Stomach (tissue), 9 donors: Measurements from ENCODE around the gene TASL. TPM values are rescaled to one million over a fixed set of nuclear protein-coding genes. Genes with fewer than 3 reads are reported as not detected.
"Not testable (repeated sequence)": the region's sequence is repeated elsewhere in the genome, so short reads cannot be mapped to it uniquely, and the experiment has no call there.

ENCODE experiments used
- DNase-seq, 2 donors: peaks; one replicate each; pipeline versions ENCODE4 v3.0.0 to v3.0.0-alpha.2; 2013 to 2019
- H3K27ac ChIP-seq, 5 donors: fragments of 200-600 bp in 4 of 5; sonication (generic) in 4 of 5; one replicate each; pipeline ENCODE4 v1.5.1; 2013 to 2019; ENCODE audit warnings: mild to moderate bottlenecking in 1 of 5, moderate library complexity in 1 of 5
- H3K27me3 ChIP-seq, 3 donors: fragments of 200-600 bp; sonication (generic); one replicate each; pipeline ENCODE4 v1.5.1; 2017 to 2019; ENCODE audit warnings: mixed run types in 1 of 3
- H3K36me3 ChIP-seq, 4 donors: fragments of 200-600 bp; sonication (generic); 1 replicate in 3 of 4; 2 replicates in 1 of 4; pipeline ENCODE4 v1.5.1; 2016 to 2019
- H3K4me1 ChIP-seq, 4 donors: fragments of 200-600 bp; sonication (generic); one replicate each; pipeline ENCODE4 v1.5.1; 2016 to 2019
- H3K4me3 ChIP-seq, 4 donors: fragments of 200-600 bp; sonication (generic) in 3 of 4; one replicate each; pipeline ENCODE4 v1.5.1; 2016 to 2019; ENCODE audit warnings: mild to moderate bottlenecking in 1 of 4
- H3K9me3 ChIP-seq, 4 donors: fragments of 200-600 bp; sonication (generic); one replicate each; pipeline ENCODE4 v1.5.1; 2016 to 2019
- EP300 ChIP-seq: sonication (generic); formaldehyde crosslinking; IDR thresholded peaks from one replicate; pipeline ENCODE4 v1.6.1; 2017; ENCODE audit warnings: antibody characterized with exemption
- POLR2A ChIP-seq, 4 donors: fragments of 450-650 bp; IDR thresholded peaks; one replicate each; pipeline ENCODE4 v1.6.1; 2016; ENCODE audit warnings: antibody characterized with exemption in 4 of 4, control low read depth in 2 of 4, mild to moderate bottlenecking in 1 of 4, moderate library complexity in 1 of 4
- POLR2AphosphoS5 ChIP-seq, 3 donors: sonication (generic); formaldehyde crosslinking; IDR thresholded peaks; one replicate each; pipeline ENCODE4 v1.6.1; 2016; ENCODE audit warnings: antibody characterized with exemption in 3 of 3
- WGBS, 5 donors: extraction: QIAGEN DNeasy Blood & Tissue Kit in 3 of 5; methylation state at CpG; one replicate each; pipeline versions ENCODE4 v1.1.5 to v1.1.7; 2013 to 2018; 5-methylcytosine and 5-hydroxymethylcytosine counted together
- intact Hi-C: fragments of 100-400 bp; cut with DNase I; formaldehyde crosslinking; loops from one replicate; pipeline ENCODE4 v1.15.1; 2023; ENCODE audit warnings: low total_unique reads
- polyA plus RNA-seq, 3 donors: library from polyadenylated mRNA; stranded (reverse); fragments of 200-250 nt; gene quantifications; one replicate each; pipeline ENCODE4 v1.2.3, GENCODE V29; 2013
- total RNA-seq, 5 donors: library from RNA; depleted of rRNA; stranded (reverse); fragments of >200 nt; gene quantifications; one replicate each; pipeline versions ENCODE4 v1.1.0 to v1.2.3, GENCODE V29; 2014 to 2016
- TF ChIP-seq, protein P1 (sequence below), 7 experiments: fragments of 450-650 bp in 4 of 7; fragments of 200-600 bp in 3 of 7; sonication (generic) in 3 of 7; IDR thresholded peaks; one replicate each; pipeline ENCODE4 v1.5.1; 2016 to 2019; ENCODE audit warnings: antibody characterized with exemption in 7 of 7, control low read depth in 2 of 7, mild to moderate bottlenecking in 1 of 7
- donor health status: healthy with polysubstance abuse.
- donor health status: Bipolar disorder and iron deficiency.
- donor health status: healthy.

TASL gene
- total and polyA plus RNA-seq, 8 donors = 0.10 to 9.3 (median 0.99) TPM; not detected in 2

- 78 to 91% (median 82%) methylated on average over 4 of the region's 4 CpGs for WGBS, 5 donors
- H3K4me3 ChIP-seq = no peak overlapping the region
- intact Hi-C loops = no loop called here
- TF ChIP-seq, protein P1, sequence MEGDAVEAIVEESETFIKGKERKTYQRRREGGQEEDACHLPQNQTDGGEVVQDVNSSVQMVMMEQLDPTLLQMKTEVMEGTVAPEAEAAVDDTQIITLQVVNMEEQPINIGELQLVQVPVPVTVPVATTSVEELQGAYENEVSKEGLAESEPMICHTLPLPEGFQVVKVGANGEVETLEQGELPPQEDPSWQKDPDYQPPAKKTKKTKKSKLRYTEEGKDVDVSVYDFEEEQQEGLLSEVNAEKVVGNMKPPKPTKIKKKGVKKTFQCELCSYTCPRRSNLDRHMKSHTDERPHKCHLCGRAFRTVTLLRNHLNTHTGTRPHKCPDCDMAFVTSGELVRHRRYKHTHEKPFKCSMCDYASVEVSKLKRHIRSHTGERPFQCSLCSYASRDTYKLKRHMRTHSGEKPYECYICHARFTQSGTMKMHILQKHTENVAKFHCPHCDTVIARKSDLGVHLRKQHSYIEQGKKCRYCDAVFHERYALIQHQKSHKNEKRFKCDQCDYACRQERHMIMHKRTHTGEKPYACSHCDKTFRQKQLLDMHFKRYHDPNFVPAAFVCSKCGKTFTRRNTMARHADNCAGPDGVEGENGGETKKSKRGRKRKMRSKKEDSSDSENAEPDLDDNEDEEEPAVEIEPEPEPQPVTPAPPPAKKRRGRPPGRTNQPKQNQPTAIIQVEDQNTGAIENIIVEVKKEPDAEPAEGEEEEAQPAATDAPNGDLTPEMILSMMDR (IDR thresholded peaks at IDR 0.05) = no peak
- no peak for TF ChIP-seq POLR2AphosphoS5 (IDR thresholded peaks at IDR 0.05)
- no peak for TF ChIP-seq EP300
- TF ChIP-seq POLR2A (IDR thresholded peaks at IDR 0.05) = no peak
- DNase-seq = no peak
- no peak overlapping the region for H3K27ac ChIP-seq
- H3K27me3 ChIP-seq = no peaks in the 10 kb centered on the region
- no peaks in the 10 kb centered on the region for H3K4me1 ChIP-seq
- no peaks in the 10 kb centered on the region for H3K9me3 ChIP-seq
- no peaks in the 10 kb centered on the region for H3K36me3 ChIP-seq
These were observed 9.4 kb downstream of the TASL start for GRCh38 chrX:30568136-30568535.

DNA sequence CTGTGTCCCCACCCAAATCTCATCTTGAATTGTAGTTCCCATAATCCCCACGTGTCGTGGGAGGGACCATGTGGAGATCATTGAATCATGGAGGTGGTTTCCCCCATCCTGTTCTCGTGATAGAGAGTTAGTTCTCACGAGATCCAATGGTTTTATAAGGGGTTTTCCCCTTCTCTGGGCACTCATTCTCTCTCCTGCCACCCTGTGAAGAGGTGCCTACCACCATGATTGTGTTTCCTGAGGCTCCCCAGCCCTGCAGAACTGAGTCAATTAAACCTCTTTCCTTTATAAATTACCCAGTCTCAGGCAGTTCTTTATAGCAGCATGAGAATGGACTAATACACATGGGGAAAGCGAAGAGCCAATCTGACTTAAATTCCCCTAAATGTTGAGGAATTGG is 14.5 kb downstream of the TASL start:
- DNase-seq, H3K27me3 ChIP-seq, H3K27ac ChIP-seq, intact Hi-C loops, H3K4me1 ChIP-seq, H3K36me3 ChIP-seq, H3K9me3 ChIP-seq, H3K4me3 ChIP-seq: not testable (repeated sequence)
- WGBS, 5 donors = 47 to 88% (median 80%) methylated on average over 5 of the region's 5 CpGs

- H3K4me3 ChIP-seq = no peak overlapping the region
- H3K27me3 ChIP-seq = no peaks in the 10 kb centered on the region
- no peak overlapping the region for H3K27ac ChIP-seq
- intact Hi-C loops = no loop called here
- TF ChIP-seq POLR2AphosphoS5 (IDR thresholded peaks at IDR 0.05) = no peak
- no peak for TF ChIP-seq EP300
- TF ChIP-seq POLR2A (IDR thresholded peaks at IDR 0.05) = no peak
- TF ChIP-seq, protein P1 (IDR thresholded peaks at IDR 0.05) = no peak
- H3K4me1 ChIP-seq = no peaks in the 10 kb centered on the region
- WGBS, 5 donors = 52 to 62% (median 59%) methylated on average over 2 of the region's 2 CpGs
- no peaks in the 10 kb centered on the region for H3K36me3 ChIP-seq
- peak in 1 of 2 donors; percentile 31 for DNase-seq
- H3K9me3 ChIP-seq = no peaks in the 10 kb centered on the region
These were observed 16.4 kb downstream of the TASL start for GRCh38 chrX:30561191-30561590.

- intact Hi-C loops = no loop called here
These were observed 39.3 kb downstream of the TASL start for GRCh38 chrX:30538271-30538670.

GRCh38 chrX:30533835-30534234 is 43.7 kb downstream of the TASL start:
- no peak overlapping the region for H3K27ac ChIP-seq
- H3K36me3 ChIP-seq = no peaks in the 10 kb centered on the region
- no peaks in the 10 kb centered on the region for H3K9me3 ChIP-seq
- no peaks in the 10 kb centered on the region for H3K4me1 ChIP-seq
- DNase-seq = no peak
- no peak for TF ChIP-seq POLR2A (IDR thresholded peaks at IDR 0.05)
- TF ChIP-seq, protein P1 (IDR thresholded peaks at IDR 0.05) = no peak
- TF ChIP-seq EP300 = no peak
- TF ChIP-seq POLR2AphosphoS5 (IDR thresholded peaks at IDR 0.05) = no peak
- intact Hi-C loops = no loop called here
- no peaks in the 10 kb centered on the region for H3K27me3 ChIP-seq
- H3K4me3 ChIP-seq = no peak overlapping the region
- WGBS, 5 donors = 44 to 89% (median 69%) methylated on average over 1 of the region's 1 CpG

More at GRCh38 chrX:30538271-30538670, 39.3 kb downstream of the TASL start:
- H3K27ac ChIP-seq = no peak overlapping the region
- no peaks in the 10 kb centered on the region for H3K4me1 ChIP-seq
- no peaks in the 10 kb centered on the region for H3K36me3 ChIP-seq
- H3K9me3 ChIP-seq = no peaks in the 10 kb centered on the region
- DNase-seq = no peak
- TF ChIP-seq EP300 = no peak
- H3K27me3 ChIP-seq = no peaks in the 10 kb centered on the region
- WGBS, 5 donors = 79 to 92% (median 90%) methylated on average over 2 of the region's 2 CpGs
- no peak overlapping the region for H3K4me3 ChIP-seq
